ENCODE results near the gene HDX.
A peak's percentile ranks its signal among the peaks of the same experiment; 100 is the strongest.
"Not testable (repeated sequence)": the region's sequence is repeated elsewhere in the genome, so short reads cannot be mapped to it uniquely, and the experiment has no call there.

HDX gene, protein sequence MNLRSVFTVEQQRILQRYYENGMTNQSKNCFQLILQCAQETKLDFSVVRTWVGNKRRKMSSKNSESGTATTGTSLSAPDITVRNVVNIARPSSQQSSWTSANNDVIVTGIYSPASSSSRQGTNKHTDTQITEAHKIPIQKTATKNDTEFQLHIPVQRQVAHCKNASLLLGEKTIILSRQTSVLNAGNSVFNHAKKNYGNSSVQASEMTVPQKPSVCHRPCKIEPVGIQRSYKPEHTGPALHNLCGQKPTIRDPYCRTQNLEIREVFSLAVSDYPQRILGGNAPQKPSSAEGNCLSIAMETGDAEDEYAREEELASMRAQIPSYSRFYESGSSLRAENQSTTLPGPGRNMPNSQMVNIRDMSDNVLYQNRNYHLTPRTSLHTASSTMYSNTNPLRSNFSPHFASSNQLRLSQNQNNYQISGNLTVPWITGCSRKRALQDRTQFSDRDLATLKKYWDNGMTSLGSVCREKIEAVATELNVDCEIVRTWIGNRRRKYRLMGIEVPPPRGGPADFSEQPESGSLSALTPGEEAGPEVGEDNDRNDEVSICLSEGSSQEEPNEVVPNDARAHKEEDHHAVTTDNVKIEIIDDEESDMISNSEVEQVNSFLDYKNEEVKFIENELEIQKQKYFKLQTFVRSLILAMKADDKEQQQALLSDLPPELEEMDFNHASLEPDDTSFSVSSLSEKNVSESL

DNA sequence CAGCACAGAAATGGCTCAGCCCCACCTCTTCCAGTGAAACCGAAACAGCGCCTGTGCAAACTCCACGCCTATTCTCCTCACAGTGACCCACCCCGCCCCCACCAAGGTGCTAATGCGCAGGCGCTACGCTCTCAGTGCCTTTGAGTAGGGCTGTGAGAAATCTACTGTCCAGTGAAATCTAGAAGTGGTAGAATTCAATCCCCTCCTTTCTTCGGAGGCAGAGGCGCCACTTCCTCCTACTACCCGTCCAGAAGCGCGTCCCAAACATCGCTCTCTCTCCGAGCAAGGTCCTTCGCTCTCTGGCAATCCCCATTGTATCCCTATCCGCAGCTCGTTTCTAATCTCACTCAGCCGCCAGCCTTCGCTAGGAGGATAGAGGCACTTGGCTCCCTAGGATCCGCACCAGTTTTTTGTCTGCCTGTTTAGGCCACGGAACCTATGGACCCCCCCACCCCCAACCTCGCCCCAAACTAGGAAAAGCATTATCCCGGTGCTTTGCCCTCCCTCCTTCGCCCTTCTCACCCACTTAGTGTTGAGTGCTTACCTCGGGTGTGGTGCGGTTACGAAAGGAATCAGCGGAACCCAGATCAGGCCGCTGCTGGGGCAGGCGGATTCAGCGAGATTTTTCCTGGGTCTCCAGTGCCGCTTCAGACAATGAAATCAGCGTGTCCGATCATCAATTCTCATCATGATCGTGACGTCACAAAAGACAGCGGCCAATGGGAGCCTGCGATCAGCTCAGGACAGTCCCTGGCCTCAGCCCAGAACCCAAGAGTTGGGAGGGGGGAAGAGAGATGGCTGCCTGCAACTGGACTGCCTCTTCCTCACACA lies at the start of gene HDX:
TSS of gene HDX (minus strand) at position 656 of the 831 bp plus-strand sequence. CDS start 27,056 bp downstream, outside the sequence.
- DNase-seq = peak; percentile 45

DNA sequence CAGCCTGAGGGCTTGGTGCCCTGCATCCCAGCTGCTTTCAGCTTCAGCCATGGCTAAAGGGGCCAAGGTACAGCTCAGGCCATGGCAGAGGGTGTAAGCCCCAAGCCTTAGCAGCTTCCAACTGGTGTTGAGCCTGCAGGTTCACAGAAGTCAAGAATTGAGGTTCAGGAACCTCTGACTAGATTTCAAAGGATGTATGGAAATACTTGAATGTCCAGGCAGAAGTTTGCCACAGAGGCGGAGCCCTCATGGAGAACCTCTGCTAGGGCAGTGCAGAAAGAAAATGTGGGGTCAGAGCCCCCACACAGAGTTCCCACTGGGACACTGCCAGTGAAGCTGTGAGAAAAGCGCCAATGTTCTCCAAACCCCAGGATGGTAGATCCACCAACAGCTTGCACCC lies 39.1 kb upstream of the HDX start:
- DNase-seq = not testable (repeated sequence)

DNA sequence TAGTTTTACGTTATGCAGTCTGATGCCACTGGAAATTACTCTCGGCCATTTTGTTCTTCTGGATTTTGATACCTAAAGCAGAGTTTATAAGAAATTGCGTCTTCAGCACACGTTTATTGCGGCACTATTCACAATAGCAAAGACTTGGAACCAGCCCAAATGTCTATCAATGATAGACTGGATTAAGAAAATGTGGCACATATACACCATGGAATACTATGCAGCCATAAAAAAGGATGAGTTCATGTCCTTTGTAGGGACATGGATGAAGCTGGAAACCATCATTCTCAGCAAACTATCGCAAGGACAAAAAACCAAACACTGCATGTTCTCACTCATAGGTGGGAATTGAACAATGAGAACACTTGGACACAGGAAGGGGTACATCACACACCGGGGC lies 35.4 kb upstream of the HDX start:
- DNase-seq = not testable (repeated sequence)

DNA sequence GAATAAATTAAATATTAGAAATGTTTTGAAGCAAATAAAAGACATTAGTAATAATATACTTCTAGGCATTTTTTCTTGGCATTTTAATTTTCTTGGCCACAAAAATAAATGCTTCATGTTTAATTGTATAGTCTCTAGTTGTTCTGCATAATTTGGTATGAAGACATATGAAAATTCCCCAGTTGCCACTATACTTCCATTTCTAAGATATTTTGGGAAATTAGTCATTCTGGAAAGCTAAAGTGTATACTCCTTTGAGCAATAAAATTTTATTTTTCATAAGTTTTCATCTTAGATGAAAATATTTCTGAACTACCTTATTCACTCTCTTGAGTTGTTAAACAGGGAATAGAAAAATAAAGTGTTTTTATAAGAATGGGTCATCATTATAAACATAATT lies 13.8 kb downstream of the HDX start:
- no peak for DNase-seq

DNA sequence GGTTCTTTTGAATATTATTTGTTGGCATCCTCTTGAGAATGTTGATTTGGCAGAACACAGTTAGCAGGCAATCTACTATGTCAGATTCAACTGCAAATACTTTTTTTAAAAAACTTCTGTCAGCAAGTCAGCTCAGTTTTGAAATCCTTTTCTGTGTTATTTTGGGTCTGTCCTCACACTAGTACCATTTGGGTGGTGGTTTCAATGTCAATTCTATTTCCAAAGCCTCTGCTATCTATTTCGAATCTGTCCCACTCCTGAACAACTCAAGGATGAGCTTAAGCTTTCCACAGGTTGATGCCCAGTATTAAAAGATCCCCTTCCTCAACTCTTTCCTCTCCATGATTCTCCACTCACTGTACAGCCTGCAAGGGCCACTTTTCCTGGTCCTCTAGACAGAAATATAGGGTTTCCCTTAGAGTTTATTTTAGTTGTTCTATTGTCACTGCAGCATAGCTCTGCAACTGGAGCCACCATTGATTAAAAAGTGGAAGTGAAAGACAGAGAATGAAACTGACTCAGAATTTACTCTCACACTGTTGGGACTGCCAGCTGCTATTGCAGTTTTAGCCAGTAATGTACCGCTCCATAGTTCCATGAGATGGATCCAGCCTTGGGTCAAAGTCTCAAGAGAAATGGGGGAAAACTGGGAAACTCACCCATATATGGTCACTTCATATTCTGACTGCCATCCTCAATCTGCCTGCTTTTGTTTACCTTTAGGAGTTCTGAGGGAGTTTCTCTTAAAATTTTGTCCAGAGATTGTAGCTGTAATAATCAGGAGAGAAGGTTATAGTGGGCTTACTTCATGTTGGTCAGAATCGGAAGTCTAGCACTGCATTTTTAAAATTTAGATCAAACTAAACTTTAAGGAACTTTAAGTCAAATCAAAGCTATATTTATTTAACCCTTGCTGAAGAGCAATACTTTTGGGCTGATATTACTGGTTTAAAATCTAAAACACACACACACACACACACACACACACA lies 14.6 kb downstream of the HDX start:
- no peak for DNase-seq

DNA sequence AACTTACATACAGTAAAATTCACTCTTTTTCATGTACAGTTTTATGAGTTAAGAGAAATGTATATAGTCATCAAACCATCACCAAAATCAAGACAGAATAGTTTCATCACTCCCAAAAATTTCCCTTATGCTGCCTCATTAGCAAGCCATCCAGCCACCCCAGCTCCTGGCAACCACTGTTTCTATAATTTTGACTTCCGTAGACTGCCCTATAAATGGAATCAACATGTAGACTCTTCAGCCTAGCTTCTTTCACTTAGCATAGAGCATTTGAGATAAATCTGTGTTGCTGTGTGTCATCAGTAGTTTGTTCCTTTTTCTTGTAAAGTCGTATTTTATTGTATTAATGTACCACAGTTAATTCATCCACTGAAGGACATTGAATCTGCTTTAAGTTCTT lies 23.2 kb downstream of the HDX start:
- no peak for DNase-seq

DNA sequence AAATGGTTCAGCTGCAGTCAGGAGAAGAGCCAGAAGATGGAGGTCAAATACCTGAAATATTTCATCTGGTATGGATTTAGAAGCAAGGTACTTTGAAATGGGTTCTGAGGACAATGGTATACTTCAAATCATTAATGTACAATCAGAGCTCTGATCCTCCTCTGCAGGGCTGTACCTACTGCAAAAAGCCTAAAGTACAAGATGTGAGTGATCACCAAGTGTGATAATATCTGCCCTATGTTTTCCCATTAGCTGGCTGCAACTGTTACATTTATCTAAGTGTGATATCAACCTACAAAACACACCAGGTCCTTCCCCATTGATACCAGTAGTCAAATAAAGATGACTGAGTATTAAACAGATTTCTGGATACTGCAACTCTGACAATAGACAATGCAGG lies 25.1 kb downstream of the HDX start:
- no peak for DNase-seq

DNA sequence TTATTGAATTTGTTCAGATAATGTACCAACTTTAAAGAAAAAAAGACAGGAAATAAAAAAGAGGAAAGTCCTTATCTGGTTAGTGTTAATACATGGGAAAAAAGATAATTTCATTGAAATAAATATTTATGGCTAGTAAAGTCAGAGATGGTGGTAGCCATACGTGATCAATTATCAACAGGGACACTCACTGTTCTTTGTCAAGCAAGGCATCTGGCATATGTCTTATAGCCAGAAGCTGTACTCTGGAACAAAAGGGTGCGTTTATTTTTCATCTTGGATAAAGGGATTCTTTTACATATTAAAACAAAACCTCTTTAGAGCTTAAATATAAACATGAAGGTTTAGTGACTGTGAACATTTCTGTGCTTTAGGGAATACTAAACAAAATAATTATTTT lies 26.7 kb downstream of the HDX start:
- no peak for DNase-seq

DNA sequence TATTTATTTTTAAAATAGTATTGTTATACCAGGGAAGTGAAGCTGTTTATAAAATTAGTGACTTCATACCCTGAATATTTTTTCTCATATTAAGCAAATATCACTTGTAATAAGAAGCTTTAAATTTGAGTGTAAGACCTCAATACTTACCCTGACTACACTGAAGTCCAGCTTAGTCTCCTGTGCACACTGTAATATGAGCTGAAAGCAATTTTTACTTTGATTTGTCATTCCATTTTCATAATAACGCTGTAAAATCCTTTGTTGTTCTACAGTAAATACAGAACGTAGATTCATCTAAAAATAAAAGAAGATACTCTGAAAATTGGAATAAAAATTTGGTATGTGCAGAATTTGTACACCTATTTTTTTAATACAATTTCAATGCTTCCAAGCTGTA lies 27.2 kb downstream of the HDX start:
- DNase-seq = no peak

DNA sequence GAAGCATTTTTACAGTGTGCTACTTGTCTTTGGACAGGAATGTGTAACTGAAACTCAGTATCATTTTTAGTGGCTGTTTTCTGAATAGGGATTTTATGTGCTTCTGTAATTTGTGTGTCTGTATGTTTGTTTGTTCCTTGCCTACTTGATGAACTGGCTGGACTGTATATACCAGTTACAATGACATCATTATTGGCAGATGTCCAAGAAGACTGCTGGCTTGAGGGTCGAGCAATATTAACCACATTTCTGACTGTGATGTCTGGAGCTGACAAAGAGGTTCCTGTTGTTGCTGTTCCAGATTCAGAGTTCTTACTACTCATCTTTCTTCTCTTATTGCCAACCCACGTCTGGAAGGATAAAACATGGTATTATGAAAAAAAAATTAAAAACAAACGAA lies 33.0 kb downstream of the HDX start:
- no peak for DNase-seq

DNA sequence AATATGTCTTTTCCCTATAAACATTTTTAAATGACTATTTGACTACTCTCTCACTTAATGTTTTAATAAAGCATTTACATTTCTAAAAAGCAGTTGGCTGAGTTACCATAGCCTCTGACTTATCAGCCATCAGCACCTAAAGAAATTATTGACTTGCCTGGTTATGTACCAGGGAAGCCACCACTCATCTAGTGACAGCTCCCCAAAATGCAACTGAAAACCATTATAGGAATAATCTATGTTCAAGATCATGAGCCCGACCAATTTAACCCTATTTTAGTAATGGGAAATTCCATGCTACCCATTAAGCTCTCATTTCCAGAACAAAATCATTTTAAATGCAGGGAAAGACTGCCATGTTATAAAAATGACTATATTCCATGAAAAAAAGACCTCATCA lies 34.4 kb downstream of the HDX start:
- no peak for DNase-seq

DNA sequence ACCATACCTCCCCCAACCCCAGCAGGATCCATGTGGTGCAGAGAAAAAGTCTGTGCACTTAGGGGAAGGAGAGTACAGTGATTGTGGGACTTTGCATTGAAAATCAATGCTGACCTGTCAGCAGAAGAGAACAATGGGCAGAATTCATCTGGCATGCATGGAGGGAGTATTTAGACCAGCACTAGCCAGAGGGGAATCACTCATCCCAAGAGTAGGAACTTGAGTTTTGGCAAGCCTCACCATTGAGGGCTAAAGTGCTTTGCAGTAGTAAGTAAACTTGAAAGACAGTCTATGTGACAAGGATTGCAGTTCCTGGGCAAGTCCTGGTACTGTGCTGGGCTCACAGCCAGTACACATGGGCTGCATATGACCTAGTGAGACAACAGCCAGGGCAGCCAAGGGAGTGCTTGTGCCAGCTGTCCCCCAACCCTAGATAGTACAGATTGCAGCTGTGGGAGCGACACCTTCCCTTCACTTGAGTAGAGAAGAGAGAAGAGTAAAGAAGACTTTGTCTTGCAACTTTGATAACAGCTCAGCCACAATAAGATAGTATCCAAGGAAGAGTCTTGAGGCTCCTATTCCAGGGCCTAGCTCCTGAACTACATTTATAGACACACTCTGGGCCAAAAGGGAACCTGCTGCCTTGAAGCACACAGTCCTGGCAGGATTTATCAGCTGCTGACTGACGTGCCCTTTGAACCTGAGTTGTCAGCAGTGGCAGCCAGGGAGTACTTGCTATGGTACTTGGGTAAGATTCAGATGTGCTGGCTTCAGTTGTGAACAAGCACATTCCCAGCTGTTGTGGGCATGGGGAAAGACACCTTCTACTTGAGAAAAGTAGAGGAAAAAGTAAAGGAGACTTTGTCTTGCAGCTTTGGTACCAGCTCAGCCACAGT lies 48.7 kb downstream of the HDX start:
- DNase-seq = no peak

DNA sequence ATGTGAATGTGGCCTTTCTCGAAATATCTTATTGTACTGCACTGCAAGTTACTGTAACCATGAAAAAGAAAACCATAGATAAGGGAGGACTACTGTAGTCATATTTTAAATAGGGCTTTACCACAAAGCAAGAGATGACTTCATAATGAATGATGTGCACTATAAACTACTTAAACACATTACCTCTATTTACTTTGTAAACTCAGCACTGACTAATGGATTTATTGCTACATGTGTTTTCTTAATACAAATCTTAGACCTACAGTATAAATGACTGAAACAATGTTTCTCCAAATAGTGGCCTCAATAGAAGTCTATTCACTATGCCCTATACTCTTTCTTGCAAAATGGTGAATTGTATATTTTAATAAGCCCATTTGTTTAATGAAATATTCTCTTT lies 61.1 kb downstream of the HDX start:
- DNase-seq = no peak

DNA sequence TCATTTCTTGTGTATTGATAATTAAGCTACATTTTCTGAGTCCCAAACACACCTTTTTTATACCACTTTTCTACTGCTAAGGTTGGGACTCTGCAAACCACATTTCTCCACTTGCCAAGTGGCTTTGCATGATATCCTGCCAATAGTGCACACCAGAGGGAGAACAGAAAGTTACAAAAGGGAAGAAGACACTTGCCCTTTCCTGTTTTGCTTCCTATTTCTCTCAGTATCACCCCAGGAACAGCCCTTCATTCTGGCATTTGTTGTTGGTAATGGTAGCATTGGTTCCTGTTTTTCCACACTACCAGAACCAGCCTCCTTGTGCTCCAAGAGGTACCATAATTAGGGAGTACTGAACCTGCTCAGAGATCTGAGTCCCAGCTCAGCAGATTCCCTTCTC lies 87.1 kb downstream of the HDX start:
- no peak for DNase-seq

DNA sequence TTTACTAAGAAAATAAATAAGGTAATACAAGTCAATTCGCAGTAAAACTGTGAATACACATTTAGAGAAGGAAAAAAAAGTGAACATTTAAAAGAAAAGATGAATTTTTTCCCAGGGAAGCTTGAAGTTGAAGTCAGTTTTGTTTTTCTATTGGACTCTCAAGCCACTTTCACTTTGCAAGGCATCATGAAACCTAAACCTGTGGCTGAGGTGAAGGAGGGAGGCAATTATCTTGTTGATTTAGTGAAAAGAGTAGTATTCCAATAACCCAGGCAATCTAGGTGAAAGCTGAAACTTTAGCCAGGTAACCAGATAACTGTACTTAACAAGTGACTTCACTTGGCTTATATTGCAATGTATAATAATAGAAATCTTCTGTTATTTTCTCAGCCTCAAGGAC lies 138.6 kb downstream of the HDX start:
- DNase-seq = no peak

DNA sequence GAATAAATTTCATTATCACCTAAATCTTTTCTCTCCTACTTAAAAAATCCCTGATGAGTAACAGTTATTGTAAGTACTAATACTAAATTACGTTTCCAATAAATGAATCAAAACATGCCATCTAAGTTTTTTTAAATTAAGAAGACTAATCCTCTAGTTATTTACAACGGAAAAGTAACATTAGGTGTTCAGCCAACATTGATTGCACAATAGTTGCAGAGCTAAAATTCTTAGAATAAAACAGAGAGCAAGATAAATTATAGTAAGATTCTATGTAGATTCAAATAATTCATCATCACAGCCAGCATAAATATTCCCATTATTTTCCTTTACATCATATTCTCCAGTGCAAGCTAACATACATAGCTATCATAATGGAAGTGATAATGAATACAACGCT lies 139.2 kb downstream of the HDX start:
- DNase-seq = no peak

DNA sequence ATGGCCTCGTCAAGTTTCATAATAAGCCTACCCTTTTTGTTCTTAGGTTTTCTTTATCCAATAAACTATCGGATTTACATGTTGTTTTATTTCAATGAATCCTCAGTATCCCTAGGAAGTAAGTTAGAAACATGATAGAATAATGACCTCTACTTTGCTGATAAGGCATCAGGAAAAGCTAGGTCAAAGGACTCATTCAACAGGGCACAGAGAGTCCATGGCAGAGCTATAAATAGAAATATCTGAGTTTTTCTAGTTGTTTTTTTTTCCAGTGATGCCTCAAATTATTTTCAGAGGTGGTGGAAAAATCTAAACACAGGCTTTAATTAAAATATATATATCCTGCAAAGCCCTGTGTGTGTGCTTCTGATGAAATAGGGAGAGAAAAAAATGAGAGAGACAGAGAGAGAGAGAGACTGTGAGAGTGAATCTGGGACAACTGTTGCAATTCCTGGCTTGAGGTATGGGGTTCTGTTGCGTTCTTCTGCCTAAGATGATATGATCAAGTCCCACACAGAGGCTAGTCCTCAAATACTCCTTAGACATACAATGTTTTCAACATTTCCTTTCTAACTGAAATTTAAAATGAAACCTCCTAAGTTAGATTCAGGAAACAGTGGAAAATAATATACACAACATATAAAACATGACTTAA lies 139.9 kb downstream of the HDX start:
- no peak for DNase-seq

DNA sequence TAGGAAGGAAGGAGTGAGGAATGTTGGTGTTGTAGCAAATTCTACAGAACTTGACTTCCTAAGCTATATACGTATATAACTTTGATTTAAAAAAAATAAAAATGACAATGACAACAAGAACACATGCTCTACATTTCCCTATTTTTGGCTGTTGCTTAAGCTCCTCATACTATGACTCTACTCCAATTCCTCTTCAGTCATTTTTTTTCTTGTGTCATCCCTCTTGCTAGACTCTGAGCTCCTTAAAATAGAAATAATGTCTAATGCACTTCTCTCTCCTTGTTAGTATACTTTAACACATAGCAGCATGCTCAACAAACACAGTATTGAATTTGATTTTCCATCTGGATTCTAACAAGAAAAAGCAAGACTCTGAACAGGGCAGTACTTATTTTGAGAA lies 144.0 kb downstream of the HDX start:
- DNase-seq = no peak

DNA sequence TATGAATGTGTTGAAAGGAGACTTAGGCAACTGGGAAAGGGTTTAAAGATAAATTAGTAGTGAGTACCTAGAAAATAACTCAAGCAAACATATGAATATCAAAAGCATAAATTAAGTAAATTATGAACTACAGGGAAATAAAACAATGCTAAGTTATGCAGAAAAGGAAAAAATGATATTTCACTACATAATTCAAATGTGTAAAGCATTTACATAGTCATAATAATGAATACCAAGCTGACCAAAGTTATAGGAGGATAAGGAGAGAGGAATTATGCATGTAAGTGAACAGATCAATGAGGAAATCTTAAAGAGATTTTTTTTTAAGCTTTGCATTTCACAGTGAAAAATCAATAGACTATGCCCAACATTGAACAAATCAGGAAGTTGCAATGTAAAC lies 145.0 kb downstream of the HDX start:
- DNase-seq = no peak

DNA sequence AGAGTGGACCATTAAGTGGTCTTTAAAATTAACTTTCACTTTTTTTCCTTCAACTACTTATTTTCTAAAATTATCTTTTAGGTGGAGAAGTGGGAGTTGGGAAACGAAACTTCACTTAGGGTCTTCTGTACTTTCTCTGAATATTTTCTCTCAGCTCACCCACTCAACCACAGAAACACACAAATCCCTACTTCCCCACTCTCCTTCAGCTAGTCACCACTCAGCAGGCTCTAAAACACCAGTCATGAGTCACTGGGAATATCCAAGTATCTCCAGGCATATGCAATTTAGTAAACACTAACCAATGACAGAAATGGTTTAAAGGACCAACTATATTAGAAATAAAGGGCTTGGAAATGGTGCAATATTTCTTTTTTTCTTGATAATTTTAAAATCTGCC lies 161.3 kb downstream of the HDX start:
- DNase-seq = no peak
